ENCODE results near the gene C1QTNF2. TPM values are rescaled to one million over a fixed set of nuclear protein-coding genes. Genes with fewer than 3 reads are reported as not detected.

C1QTNF2 gene
- total RNA-seq, 4 donors from 2014 or later: 0.59 to 16.5 (median 3.0) TPM

GRCh38 chr5:160390787-160391696, 20.6 kb upstream of the C1QTNF2 start:
- intact Hi-C loops (cut with DNase I; ENCODE audit: low total_unique reads): no loop called here
- H3K27me3 ChIP-seq: no peaks in the 10 kb centered on the region
- no peaks in the 10 kb centered on the region for H3K36me3 ChIP-seq
- H3K4me1 ChIP-seq: no peaks in the 10 kb centered on the region
- H3K4me3 ChIP-seq: no peak overlapping the region
- H3K27ac ChIP-seq: no peak overlapping the region
- no peak for TF ChIP-seq POLR2A (IDR thresholded peaks at IDR 0.05)
- peak in 3 of 4 experiments; percentile 33 to 40 (median 36) for TF ChIP-seq CTCF (IDR thresholded peaks at IDR 0.05)
- no peak for DNase-seq
- peaks cover 0 to 19% of the 10 kb centered on the region in 2 donors for H3K9me3 ChIP-seq

DNA sequence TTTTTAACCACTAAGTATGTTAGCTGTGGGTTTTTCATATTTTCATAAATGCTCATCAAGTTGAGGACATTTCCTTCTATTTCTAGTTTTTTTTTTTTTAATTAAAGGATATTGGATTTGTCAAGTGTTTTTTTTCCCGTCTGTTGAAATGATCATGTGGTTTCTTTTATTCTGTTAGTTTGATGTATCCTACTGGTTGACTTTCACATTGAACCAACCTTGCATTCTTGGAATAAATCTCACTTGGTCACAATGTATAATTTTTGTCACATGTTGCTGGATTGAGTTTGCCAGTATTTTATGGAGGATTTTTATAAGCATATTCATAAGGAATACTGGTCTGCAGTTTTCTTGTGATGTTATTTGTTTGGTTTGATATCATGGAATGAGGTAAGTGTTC, 17.0 kb upstream of the C1QTNF2 start:
- intact Hi-C loops (cut with DNase I; ENCODE audit: low total_unique reads): no loop called here
- no peak for DNase-seq
- H3K36me3 ChIP-seq: no peaks in the 10 kb centered on the region
- H3K4me3 ChIP-seq: no peak overlapping the region
- no peaks in the 10 kb centered on the region for H3K4me1 ChIP-seq
- H3K27ac ChIP-seq: no peak overlapping the region
- H3K27me3 ChIP-seq: no peaks in the 10 kb centered on the region
- TF ChIP-seq POLR2A (IDR thresholded peaks at IDR 0.05): no peak
- TF ChIP-seq CTCF (IDR thresholded peaks at IDR 0.05): no peak
- H3K9me3 ChIP-seq: peaks cover 0 to 19% of the 10 kb centered on the region in 2 donors

DNA sequence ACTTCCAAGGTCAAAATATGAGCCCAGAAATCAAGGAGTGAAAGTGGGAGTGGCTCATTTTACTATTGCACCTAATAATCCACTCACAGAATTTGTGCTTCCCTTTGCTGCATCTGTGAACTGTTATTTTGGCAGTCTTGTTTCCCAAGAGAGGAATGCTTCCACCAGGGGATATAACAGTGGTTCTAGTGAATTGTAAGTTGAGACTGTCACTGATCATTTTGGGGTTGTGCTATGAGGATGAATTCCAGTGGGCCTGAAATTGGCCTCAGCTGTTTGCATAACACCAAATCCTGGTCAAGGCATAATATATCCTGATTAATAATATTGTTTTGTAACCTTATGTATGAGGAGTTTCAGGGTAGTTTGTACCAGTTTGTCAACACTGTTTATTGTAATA, 15.1 kb upstream of the C1QTNF2 start:
- intact Hi-C loops (cut with DNase I; ENCODE audit: low total_unique reads): no loop called here
- no peak for DNase-seq
- peaks cover 0 to 19% of the 10 kb centered on the region in 2 donors for H3K9me3 ChIP-seq

GRCh38 chr5:160384681-160385080, 14.3 kb upstream of the C1QTNF2 start:
- peaks cover 0 to 19% of the 10 kb centered on the region in 2 donors for H3K9me3 ChIP-seq
- intact Hi-C loops (cut with DNase I; ENCODE audit: low total_unique reads): no loop called here
- H3K36me3 ChIP-seq: no peaks in the 10 kb centered on the region
- no peaks in the 10 kb centered on the region for H3K4me1 ChIP-seq
- H3K4me3 ChIP-seq: no peak overlapping the region
- TF ChIP-seq CTCF (IDR thresholded peaks at IDR 0.05): no peak
- no peak for TF ChIP-seq POLR2A (IDR thresholded peaks at IDR 0.05)
- H3K27me3 ChIP-seq: no peaks in the 10 kb centered on the region
- no peak overlapping the region for H3K27ac ChIP-seq
- no peak for DNase-seq

More for the DNA sequence above, 15.1 kb upstream of the C1QTNF2 start:
- H3K27ac ChIP-seq: no peak overlapping the region
- no peaks in the 10 kb centered on the region for H3K27me3 ChIP-seq
- H3K4me1 ChIP-seq: no peaks in the 10 kb centered on the region
- TF ChIP-seq POLR2A (IDR thresholded peaks at IDR 0.05) (no peak), CTCF (IDR thresholded peaks at IDR 0.05) (no peak)
- no peaks in the 10 kb centered on the region for H3K36me3 ChIP-seq
- no peak overlapping the region for H3K4me3 ChIP-seq

DNA sequence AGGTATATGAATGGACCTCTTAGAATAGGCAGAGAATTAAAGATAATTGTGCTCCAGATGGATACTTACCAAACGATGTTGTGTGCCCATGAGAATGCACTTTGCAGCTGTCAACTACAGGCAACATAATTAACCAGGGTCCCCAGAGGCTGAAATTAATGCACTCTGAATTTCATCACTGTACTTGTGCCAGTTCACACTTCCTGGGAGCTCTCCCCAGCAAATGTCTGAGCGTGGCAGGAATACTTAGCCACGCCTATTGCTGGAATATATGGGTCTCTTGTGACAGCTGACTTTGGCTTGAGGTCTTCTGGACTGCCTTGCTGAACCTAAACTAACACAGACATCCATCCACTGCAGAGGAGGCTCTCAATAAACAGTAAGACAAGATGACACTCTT, 11.9 kb upstream of the C1QTNF2 start:
- Histone ChIP-seq H3K27ac (no peak overlapping the region), H3K4me1 (no peaks in the 10 kb centered on the region), H3K4me3 (no peak overlapping the region), H3K9me3 (peaks cover 0 to 11% of the 10 kb centered on the region in 2 donors), H3K36me3 (no peaks in the 10 kb centered on the region), H3K27me3 (no peaks in the 10 kb centered on the region)
- TF ChIP-seq POLR2A (IDR thresholded peaks at IDR 0.05): no peak
- DNase-seq: no peak
- intact Hi-C loops (cut with DNase I; ENCODE audit: low total_unique reads): no loop called here
